Measurements from ENCODE around the gene MRGPRX3. TPM values are rescaled to one million over a fixed set of nuclear protein-coding genes. Genes with fewer than 3 reads are reported as not detected.

MRGPRX3 gene
- 0.08 TPM in 1 of 2 replicates, not detected in the other for polyA plus RNA-seq (2011; rRNA removed)
- not detected in 2 replicates for polyA plus RNA-seq (2012; cell fraction: cytosol; rRNA removed)
- polyA plus RNA-seq (2012; cell fraction: nucleus; rRNA removed): not detected in 2 replicates
- not detected in 3 replicates for polyA plus RNA-seq (2017; fragmentation: RNase III; extraction: RNeasy Plus Mini Kit Qiagen cat#74134 plus additional on column Dnase treatment)
- polyA minus RNA-seq (2011; rRNA and poly(A)+ RNA removed): not detected in 2 replicates

- ChIA-PET CTCF (interaction anchor here (1.7 kb wide), 1 partner anchor 17 kb away, joined by 6 read pairs; no protein-coding TSS in a partner anchor), POLR2A (no interaction called here)
- H3K4me1 ChIP-seq: no peaks in the 10 kb centered on the region
- WGBS (ENCODE audit: missing lambda C conversion rate): 17% methylated on average over 3 of the region's 3 CpGs
- ATAC-seq (no peak), FAIRE-seq (no peak), DNase-seq (ENCODE audit: low read depth in 1 of 2, low spot score in 1 of 2) (no peak)
- no peak within 1 kb of the TSS for H3K4me3 ChIP-seq
- peaks cover 14% of the 10 kb centered on the region for H3K9me3 ChIP-seq
- H3K27ac ChIP-seq: no peak within 1 kb of the TSS
- H3K4me2 ChIP-seq: no peak within 1 kb of the TSS
- TF ChIP-seq FOSB (CRISPR knock-in tag; IDR thresholded peaks at IDR 0.05) (no peak), MAZ (IDR thresholded peaks at IDR 0.05; ENCODE audit: borderline replicate concordance, low read depth, low read length) (no peak), USF2 (IDR thresholded peaks at IDR 0.05) (no peak), ESRRA (IDR thresholded peaks at IDR 0.05; ENCODE audit: borderline replicate concordance, low read length) (no peak), CBX8 (IDR thresholded peaks at IDR 0.05) (no peak), HEYL (CRISPR knock-in tag; IDR thresholded peaks at IDR 0.05) (no peak), PBX3 (IDR thresholded peaks at IDR 0.05) (no peak), RARB (CRISPR knock-in tag; IDR thresholded peaks at IDR 0.05) (no peak), RNF2 (IDR thresholded peaks at IDR 0.05; ENCODE audit: borderline replicate concordance, low read depth) (no peak), POLR2A (IDR thresholded peaks at IDR 0.05; ENCODE audit: low read length) (no peak), KDM1A (IDR thresholded peaks at IDR 0.05; ENCODE audit: low read depth) (no peak), RCOR1 (IDR thresholded peaks at IDR 0.05; ENCODE audit: low read depth, low read length) (no peak), JUN (IDR thresholded peaks at IDR 0.05) (no peak), ATOH8 (CRISPR knock-in tag; IDR thresholded peaks at IDR 0.05; ENCODE audit: low read depth) (no peak), RFX5 (IDR thresholded peaks at IDR 0.05) (no peak), MAX (IDR thresholded peaks at IDR 0.05) (no peak), RAD21 (conservative IDR thresholded peaks at IDR 0.05 in 1 of 2, IDR thresholded peaks at IDR 0.05 in 1 of 2) (no peak)
Measured at GRCh38 chr11:18132341-18132740, at the start of gene MRGPRX3. Gene MRGPRX3 (plus strand): TSS chr11:18132571. CDS start chr11:18137203, 4,632 bp downstream.

GRCh38 chr11:18088366-18088765 lies 44.0 kb upstream of the MRGPRX3 start:
- no peak overlapping the region for H3K4me2 ChIP-seq
- TF ChIP-seq ZFP36 (IDR thresholded peaks at IDR 0.05; ENCODE audit: borderline replicate concordance, partially characterized antibody) (no peak), PBX3 (IDR thresholded peaks at IDR 0.05) (no peak), HOXB5 (CRISPR knock-in tag; IDR thresholded peaks at IDR 0.05) (no peak), CHD4 (IDR thresholded peaks at IDR 0.05; ENCODE audit: borderline replicate concordance) (no peak), POLR2A (IDR thresholded peaks at IDR 0.05; ENCODE audit: low read length) (no peak)
- 0 out of 3 replicates have a peak, but pooled peaks cover 5% of the 10 kb centered on the region for H3K4me1 ChIP-seq
- WGBS (ENCODE audit: missing lambda C conversion rate): 92% methylated on average over 2 of the region's 2 CpGs
- DNase-seq (ENCODE audit: low read depth in 1 of 2, low spot score in 1 of 2): no peak
- FAIRE-seq: no peak
- ATAC-seq: no peak
- POLR2A ChIA-PET: no interaction called here
- CTCF ChIA-PET: interaction anchor here (1.3 kb wide), 1 partner anchor 18 kb away, joined by 3 read pairs; the partner anchor contains the start of gene SAAL1
- no peaks in the 10 kb centered on the region for H3K9me3 ChIP-seq
- no peak overlapping the region for H3K4me3 ChIP-seq
- H3K27ac ChIP-seq: no peak overlapping the region
